GM19025 (cell line): ENCODE measurements around the gene KCNK7.

Source experiments
- ATAC-seq: cut with Tn5 transposase; IDR thresholded peaks from one replicate; pipeline ENCODE4 v1.9.1; 2021; ENCODE audit warnings: mild to moderate bottlenecking, low read depth, moderate library complexity; ENCODE audit not compliant: unreplicated experiment

The KCNK7 gene

DNA sequence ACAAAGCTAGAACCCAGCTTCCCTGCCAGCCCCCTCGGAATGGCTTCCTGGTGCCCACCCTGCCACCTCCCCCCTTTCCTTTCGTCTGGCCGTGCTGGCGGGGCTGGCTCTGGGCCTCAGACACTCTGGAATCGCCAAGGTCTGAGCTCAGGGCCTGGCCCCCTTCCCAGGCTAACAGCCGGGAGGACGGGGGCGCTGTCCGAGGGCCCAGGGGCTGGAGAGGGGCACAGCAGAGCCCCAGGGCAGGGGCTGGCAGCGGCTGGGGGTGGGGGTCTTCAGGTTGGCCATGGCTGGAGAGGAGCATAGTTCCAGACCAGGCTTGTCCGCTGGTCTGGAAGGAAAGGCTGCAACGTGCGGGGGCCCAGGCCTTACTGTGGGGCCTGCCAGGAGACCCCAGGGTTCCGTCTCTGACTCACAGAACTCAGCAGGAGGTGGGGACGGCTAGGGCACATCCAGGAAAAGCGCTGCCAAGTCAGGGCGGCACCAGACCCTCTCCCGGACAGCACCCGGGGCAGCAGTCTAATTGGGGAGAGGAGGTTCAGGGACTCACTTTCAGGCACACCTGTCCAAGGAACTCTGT lies 36.6 kb downstream of the KCNK7 start:
- no peak for ATAC-seq

DNA sequence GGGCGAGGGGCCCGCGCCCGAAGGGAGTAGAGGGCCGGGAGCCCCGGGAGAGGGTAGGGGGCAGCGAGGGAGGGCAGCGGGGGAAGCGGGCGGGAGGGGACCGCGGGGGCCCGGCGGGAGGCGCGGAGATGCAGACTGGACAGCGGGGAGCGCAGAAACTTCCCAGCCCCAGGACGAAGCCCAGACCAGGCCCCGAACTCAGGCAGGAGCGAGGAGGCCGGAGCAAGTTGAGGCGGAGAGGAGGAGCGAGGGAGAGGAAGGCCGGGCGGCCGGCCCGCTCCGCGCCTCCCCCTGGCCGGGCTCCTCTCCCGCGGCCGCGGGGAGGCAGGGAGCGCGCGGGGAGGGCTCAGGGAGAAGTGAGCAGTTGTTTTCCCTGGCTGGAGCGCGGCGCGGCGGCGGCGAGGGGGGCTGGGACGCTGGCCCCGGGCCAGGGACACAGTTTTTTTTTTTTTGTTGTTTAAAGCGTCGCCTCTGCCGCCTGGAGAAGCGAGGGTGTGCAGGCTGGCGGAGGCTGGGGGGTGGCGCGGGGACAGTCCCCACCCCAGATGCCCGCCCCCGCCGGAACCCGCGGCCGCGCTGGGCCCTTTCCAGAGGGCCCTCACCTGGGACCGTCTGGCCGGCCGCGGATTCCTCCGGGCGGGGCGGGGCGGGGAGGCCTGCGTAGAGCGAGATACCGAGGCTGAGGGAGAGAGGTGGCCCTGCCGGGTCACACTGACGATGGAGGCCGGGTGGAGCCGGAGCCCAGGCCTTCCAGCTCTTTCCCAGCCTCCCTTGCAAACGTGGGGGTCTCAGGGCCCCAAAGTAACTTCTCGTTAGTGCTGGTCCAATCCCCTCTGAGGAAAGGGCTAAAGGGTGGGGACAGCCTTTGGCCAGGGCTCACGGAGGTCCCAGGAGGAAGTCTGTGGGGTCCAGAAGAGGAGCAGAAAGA lies 37.3 kb downstream of the KCNK7 start, which contains the start of gene LTBP3:
Gene LTBP3 (minus strand): TSS at position 358 of the 928 bp plus-strand sequence. CDS start 400 bp downstream, outside the sequence.
- ATAC-seq, result no peak

DNA sequence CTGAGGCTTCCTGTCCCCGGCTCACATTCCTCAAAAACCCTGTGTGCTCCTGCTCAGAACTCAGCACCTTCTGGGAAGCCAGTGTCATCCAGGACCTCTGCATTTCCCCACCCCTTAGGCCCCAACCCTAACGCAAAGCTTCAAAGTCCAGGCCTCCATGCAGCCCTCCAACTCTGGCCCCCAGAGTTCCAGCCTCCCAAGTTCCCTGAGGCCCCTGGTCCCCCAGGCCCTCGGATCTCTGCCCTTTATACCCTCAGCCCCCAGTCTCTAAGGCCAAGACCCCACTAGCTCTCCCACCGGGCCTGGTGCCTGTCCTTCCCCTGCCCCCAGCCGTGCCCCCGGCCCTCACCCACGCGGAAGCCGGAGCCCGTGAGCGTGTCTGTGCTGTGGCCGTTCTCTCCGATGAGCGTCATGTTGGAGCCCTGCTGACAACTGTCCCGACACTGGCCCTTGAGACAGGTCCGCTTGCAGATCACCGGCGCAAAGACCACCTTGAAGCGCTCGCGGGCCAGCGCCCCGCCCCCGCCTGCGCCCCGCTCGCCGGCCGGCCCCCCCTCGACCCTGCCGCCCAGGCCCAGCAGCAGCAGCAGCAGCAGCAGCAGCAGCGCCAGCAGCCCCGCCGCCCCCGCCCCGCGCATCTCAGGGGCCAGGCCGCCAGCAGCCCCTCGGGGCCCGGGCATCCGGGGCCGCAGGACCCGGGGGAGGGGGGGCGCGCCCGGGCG lies 38.2 kb downstream of the KCNK7 start:
- no peak for ATAC-seq

DNA sequence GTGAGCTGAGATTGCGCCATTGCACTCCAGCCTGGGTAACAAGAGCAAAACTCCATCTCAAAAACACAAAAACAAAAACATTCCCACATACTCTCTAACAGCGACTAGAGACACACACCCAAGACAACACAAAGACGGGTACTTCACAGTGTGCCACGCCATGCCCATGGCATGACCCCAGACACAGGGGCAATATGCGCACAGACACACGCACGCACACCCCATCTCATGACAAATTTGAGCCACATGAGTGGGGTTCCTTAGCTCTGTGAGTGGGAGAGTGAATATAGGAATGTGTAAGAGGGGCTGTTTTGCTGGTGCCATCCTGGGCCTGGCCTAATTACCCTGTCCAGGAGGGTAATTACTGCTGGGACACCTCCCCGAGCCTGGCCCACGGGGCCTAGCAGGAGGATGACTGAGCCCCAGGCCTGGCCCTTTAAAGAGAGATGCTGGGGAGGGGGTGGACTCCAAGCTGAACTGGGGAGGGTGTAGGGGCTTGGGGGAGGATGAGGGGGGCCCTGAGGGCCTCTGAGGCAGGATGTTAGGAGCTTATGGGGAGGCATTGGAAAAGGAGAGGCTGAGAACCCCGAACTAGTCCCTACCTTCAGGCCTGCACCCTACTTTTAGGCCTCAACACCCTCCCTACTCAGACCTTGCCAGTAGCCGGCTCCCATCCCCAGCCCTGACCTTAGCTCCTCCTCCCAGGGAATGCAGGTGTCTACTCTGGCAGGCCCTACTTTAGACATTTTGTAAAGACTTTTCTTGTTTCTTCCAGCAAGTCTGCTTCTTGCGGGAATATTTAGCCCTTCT lies 38.9 kb downstream of the KCNK7 start:
- ATAC-seq, result no peak

DNA sequence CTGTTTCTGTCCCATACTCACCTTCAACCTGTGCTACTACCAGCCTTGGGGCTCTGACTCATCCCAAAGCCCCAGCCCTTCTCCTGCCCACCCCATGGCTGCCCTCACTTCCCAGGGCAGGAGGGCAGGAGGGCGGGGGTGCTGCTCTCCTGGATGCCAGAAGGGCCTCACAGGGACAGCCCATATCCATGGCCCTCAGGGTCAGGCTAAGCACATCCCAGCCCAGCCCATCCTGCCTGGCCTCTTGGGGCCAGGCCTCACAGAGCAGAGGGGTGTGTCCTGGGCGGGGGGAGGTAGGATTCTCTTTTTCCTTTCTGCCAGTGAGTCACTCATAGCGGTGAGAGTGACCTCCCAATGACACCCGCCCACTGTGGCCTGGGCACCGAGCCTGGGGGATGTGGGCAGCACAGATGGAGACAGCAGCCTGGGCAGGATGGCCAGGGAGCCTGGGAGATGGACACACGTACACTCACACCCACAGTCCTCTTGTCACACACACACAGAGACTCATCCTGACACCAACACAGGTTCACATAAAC lies 39.8 kb downstream of the KCNK7 start:
- no peak for ATAC-seq

DNA sequence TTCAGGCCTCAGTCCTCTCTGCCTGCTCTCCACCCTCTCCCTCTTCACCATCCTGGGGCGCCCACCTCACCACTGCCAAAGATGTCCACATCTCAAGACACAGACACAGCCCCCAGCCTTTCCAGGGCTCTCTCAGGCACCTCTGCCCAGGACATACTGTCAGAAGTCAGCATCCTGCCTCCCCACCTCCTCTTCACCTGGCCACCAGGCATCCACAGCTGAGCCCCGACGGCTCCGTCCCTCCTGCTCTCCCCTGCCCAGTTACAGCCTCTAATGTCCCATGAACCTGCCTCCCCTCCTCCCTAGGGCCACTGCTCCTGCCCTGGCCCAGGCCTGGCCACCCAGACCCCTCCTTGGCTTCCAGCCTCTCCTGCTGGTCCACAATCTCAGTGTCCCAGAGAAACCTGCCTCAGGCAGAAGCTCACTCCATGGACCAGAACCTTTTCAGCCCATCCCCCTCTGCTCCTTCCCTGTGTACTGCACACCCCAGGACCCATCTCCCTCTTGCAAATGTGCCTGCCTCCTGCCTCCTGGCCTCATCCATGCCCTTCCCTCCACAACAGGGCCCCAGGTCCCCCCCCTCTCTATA lies 40.7 kb downstream of the KCNK7 start:
- no peak for ATAC-seq

DNA sequence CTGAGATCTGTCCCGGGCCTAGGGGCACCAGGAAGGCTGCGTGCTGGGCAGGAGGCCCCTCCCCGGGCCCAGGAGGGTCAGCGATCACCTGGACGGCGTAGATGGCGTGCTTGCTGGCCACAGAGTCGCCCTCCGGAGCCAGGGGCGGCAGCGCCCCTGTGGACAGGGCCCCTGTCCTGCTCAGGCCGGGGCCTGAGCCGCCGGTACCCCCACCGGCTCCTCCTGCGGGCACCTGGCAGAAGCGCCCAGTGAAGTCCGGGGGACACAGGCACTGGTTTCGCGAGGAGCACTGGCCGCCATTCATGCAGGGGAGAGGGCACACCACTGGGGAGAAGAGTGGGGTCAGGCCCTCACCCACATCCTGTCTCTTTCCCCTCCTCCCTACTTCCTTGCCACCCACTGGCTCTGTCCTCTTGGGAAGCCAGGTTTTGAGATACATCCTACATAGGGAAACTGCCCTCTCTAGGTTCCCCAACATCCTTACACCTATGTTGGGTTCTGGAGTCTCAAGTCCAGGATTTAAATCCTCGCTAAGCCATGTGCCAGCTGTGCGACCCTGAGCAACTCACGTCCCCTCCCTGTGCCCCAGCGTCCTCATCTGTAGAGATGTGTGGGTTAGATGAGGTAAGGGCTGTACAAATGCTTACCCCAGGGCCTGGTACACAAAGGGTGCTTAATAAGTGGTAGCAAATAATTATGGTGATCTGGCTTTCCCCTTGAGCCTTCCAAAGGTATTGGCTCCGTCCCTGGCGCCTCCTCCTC lies 41.4 kb downstream of the KCNK7 start:
- no peak for ATAC-seq

DNA sequence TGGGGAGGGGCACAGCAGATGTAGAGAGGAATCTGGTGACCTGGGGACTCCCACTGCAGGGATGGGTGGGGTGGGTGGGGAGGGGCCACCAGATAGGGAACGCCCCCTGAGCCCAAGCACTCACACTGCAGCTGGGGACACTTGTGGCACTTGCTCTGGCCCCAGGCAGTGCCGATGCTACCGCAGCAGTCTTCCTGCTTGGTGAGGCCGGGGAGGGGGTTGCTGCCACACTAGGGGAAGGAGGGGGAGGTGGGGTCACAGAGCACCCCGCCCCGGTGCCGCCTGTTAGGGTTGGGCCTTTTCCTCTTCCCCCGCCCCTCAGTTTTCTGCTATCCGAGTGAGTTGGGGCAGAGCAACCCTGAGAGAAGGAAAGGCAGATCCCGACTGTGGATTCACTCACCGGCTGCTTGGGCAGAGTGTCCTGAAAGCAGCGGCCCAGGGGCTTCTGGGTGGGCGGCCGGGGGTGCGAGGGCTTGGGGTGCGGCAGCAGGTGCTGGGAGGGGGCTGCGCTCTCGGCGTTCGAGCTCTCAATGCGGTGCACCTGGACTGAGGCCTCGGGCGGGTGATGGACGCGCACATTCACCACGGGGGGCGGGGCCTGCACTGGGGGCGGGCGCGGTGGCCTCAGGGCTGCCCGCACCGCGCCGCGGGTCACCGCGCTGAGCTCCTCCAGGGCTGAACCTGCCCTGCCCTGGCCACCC lies 42.1 kb downstream of the KCNK7 start:
- ATAC-seq, result no peak

DNA sequence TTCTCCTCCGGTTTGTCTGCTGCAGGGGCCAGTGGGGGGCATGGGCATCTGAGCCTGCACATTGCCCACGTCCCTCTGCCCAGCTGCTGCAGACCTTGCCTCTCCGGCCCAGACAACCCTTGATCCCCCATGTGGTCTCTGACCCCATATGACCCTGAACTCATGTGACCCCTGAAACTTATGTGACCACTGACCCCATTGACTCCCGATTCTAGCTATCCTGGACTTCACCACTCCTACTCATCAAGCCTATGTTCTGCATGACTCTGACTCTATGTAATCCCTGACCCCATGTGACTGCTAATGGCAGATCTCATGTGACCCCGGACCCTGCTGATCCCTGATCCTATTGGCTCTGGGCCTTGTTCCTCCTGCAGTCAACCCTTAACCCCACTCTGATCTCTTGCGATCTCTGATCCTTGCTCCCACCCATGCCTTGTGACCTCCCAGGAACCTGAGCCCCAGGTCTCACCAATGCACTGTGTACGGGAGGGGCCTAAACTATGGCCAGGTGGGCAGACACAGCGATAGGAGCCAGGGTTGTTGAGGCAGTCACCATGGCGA lies 43.1 kb downstream of the KCNK7 start:
- no peak for ATAC-seq

DNA sequence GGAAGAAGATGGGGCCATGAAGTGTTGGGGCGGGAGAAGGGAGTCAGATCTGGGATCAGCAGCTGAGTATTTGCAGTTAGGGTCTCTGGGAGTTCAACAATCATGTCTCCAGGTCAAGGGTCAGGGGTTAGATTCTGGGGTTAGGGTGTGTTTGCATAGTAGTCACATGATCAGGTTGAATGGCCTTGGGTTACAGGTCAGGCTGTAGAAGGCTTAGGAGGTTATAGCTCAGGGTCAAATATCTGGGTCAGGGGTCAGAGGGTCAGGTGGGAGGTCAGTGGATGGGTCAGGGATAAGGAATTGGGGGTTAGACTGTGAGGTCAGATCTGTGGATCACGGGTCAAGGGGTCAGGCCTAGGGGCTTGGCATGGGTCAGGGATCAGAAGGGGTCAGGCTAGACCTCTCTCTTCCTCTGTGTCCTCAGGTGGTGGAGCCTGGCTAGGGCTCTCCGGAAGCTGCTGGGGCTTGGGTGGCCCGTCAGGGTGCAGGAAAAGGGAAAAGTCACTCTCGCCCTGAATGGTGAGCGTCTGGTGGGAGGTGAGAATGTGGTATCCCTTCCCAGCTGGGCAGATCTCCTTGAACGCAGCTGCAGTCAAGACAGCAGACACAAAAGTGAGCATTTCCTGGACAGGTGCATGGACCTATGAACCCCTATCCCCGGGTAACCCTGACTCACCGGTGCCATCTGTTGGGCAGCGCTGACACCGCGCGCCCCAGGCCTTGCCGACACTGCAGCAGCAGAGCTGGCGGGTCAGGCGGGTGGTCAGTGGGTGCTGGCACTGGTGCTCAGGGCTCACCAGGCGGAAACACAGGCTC lies 43.8 kb downstream of the KCNK7 start:
- peak; percentile 81 for ATAC-seq

DNA sequence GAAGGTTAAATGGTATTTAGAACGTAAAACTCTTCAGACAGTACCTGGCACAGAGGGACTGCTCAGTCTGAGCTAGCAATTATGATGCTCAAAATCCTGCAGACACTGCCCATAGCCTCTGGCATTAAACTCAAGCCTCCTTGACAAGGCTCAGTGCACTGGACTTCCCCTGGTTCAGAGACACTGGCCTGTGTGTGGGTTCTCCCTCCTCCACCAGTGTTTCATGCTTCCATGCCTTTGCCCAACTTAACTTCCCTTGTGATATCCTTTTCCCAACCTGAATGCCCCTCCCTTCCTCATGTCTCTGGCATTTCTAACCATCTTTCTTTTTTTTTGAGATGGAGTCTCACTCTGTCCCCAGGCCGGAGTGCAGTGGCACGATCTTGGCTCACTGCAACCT lies 46.5 kb downstream of the KCNK7 start:
- ATAC-seq, result no peak

DNA sequence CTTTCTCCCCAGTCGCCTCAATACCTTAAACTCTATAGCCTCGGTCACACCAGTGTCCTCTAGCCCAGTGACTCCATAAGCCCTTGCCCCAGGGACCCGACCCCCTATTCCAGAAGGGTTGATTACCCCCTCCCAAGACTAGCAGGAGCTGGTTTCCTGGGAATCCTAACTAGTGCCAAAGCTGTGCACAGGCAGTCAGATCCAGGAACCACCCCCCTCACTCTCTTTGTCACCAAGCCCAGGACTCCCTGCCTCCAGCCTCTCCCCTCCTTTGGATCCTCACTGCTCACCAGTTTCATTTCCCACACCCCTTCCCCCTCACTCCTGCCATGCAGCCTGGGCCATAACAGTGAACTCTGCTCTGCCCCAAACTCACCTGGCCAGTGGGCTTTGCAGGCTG lies 47.2 kb downstream of the KCNK7 start:
- no peak for ATAC-seq

DNA sequence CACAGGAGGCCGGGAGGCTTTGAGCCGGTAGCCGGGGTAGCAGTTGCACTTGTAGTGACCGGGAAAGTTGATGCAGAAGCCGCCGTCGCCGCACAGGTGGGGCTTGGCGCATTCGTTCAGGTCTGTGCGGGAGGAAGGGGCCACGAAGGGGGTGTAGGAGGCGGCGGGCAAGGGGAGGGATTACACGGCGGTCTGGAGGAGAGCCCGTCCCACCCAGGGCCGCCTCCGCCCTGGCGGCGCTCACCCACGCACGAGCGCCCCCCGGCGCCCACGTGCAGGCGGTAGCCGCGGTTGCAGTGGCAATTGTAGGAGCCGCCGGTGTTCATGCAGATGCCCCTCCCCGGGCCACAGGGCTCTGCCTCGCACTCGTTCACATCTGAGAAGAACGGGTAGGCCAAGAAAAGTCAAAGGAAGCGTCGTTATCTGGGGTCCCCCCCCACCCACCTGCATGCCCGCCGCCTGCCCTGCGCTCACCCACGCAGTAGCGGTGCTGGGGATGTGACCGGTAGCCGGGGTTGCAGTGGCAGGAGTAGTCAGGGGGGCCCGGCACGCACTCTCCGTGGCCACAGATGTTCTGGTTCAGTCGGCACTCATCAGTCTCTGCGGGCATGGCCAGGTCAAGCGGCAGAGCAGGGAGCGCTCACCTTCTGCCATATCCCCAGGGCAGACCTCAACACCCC lies 48.0 kb downstream of the KCNK7 start:
- no peak for ATAC-seq

DNA sequence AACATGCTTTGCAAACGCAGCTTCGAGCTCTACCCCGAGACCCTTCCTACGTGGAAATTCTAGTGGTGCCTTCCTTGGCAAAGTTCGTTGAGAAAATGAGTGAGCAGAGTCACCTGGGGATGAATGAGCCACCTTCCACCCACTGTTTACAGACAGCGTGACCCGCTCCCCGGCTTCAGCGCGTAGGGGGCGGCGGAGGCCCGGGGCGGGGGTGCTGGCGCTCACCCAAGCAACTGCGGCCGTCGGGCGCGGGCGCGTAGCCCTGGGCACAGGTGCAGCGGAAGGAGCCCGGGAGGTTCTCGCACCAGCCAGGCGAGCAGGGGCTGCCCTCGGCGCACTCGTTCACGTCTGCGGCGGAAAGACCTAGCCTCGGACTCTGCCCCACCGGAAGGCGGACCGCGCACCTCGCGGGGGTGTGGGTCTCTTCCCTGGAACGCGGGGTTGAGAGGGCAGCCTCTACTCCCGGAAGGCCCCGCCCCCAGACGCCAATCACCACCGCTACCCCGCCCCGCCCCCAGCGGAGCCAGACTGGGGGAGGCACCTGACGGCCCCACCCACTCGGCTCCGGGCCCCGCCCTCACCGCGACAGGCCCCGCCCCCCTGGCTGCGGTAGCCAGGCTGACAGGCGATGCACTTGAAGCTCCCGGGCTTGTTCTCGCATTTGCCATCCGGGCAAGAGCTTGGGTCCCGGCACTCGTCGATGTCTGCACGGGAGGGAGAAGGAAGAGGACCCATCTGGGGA lies 49.2 kb downstream of the KCNK7 start:
- peak; percentile 78 for ATAC-seq

DNA sequence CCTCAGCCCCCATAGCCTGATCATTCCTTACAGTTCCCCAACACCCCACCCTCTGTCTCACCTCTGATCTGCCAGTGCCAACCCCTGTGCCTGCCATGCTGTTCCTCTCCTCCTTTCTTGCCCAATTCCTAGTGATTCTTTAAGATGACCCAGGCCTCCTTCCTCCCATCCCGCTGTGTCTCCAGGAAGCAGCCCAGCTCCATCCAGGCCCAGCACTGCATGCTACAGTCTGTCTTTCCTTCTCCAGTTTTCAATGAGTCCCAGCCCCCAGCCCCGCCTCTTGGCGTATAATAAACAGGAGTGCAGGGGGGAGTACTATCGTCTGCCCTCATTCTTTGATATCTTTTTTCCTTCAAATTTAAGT lies 49.8 kb downstream of the KCNK7 start:
- no peak for ATAC-seq
